ENCODE data around the gene SSBP3.

The SSBP3 gene

GRCh38 chr1:54335755-54336108 lies 70.5 kb downstream of the SSBP3 start:
- H3K27me3 Mint-ChIP-seq = no peaks in the 10 kb centered on the region
- no peak overlapping the region for H3K4me3 Mint-ChIP-seq
- peaks cover 13% of the 10 kb centered on the region for H3K36me3 Mint-ChIP-seq (ENCODE audit: low read depth)
- H3K27ac Mint-ChIP-seq = peak overlapping the region; percentile 31
- H3K4me1 Mint-ChIP-seq (ENCODE audit: low read depth) = peaks cover 61% of the 10 kb centered on the region
- no peak for DNase-seq
- H3K9me3 Mint-ChIP-seq = no peaks in the 10 kb centered on the region

- Mint-ChIP-seq H3K27me3 (no peaks in the 10 kb centered on the region), H3K4me1 (ENCODE audit: low read depth) (peaks cover 65% of the 10 kb centered on the region), H3K9me3 (no peaks in the 10 kb centered on the region), H3K4me3 (no peak overlapping the region), H3K27ac (peak overlapping the region; percentile 31), H3K36me3 (ENCODE audit: low read depth) (peaks cover 13% of the 10 kb centered on the region)
- no peak for DNase-seq
Observed at GRCh38 chr1:54335011-54335754, 71.0 kb downstream of the SSBP3 start.

- H3K9me3 Mint-ChIP-seq = no peaks in the 10 kb centered on the region
- H3K4me3 Mint-ChIP-seq = no peak overlapping the region
- peaks cover 11% of the 10 kb centered on the region for H3K36me3 Mint-ChIP-seq (ENCODE audit: low read depth)
- H3K4me1 Mint-ChIP-seq (ENCODE audit: low read depth) = peaks cover 64% of the 10 kb centered on the region
- H3K27me3 Mint-ChIP-seq = no peaks in the 10 kb centered on the region
- peak overlapping the region; percentile 47 for H3K27ac Mint-ChIP-seq
- DNase-seq = no peak
Observed at GRCh38 chr1:54332781-54333585, 73.2 kb downstream of the SSBP3 start.

- no peaks in the 10 kb centered on the region for H3K27me3 Mint-ChIP-seq
- no peaks in the 10 kb centered on the region for H3K9me3 Mint-ChIP-seq
- H3K36me3 Mint-ChIP-seq (ENCODE audit: low read depth) = peaks cover 9% of the 10 kb centered on the region
- no peak for DNase-seq
- H3K4me3 Mint-ChIP-seq = no peak overlapping the region
- H3K4me1 Mint-ChIP-seq (ENCODE audit: low read depth) = peaks cover 71% of the 10 kb centered on the region
- H3K27ac Mint-ChIP-seq = no peak overlapping the region
Observed at GRCh38 chr1:54331843-54332463, 74.2 kb downstream of the SSBP3 start.

GRCh38 chr1:54331091-54331772 lies 75.0 kb downstream of the SSBP3 start:
- Mint-ChIP-seq H3K27ac (peak overlapping the region; percentile 1), H3K4me1 (ENCODE audit: low read depth) (peaks cover 71% of the 10 kb centered on the region)
- DNase-seq = no peak

GRCh38 chr1:54329312-54330003 lies 76.7 kb downstream of the SSBP3 start:
- no peaks in the 10 kb centered on the region for H3K27me3 Mint-ChIP-seq
- H3K9me3 Mint-ChIP-seq = no peaks in the 10 kb centered on the region
- no peak overlapping the region for H3K27ac Mint-ChIP-seq
- H3K4me1 Mint-ChIP-seq (ENCODE audit: low read depth) = peaks cover 75% of the 10 kb centered on the region
- H3K36me3 Mint-ChIP-seq (ENCODE audit: low read depth) = no peaks in the 10 kb centered on the region
- DNase-seq = no peak
- H3K4me3 Mint-ChIP-seq = no peak overlapping the region

More at GRCh38 chr1:54331091-54331772, 75.0 kb downstream of the SSBP3 start:
- H3K36me3 Mint-ChIP-seq (ENCODE audit: low read depth) = peaks cover 6% of the 10 kb centered on the region
- H3K9me3 Mint-ChIP-seq = no peaks in the 10 kb centered on the region
- no peaks in the 10 kb centered on the region for H3K27me3 Mint-ChIP-seq
- H3K4me3 Mint-ChIP-seq = no peak overlapping the region

- Mint-ChIP-seq H3K9me3 (no peaks in the 10 kb centered on the region), H3K36me3 (ENCODE audit: low read depth) (no peaks in the 10 kb centered on the region), H3K27me3 (no peaks in the 10 kb centered on the region), H3K4me3 (no peak overlapping the region), H3K4me1 (ENCODE audit: low read depth) (peaks cover 78% of the 10 kb centered on the region), H3K27ac (peak overlapping the region; percentile 67)
- DNase-seq = no peak
Observed at GRCh38 chr1:54328066-54328636, 78.0 kb downstream of the SSBP3 start.

GRCh38 chr1:54327386-54328065 lies 78.7 kb downstream of the SSBP3 start:
- Mint-ChIP-seq H3K4me1 (ENCODE audit: low read depth) (peaks cover 77% of the 10 kb centered on the region), H3K36me3 (ENCODE audit: low read depth) (no peaks in the 10 kb centered on the region), H3K27ac (peak overlapping the region; percentile 26), H3K9me3 (no peaks in the 10 kb centered on the region), H3K4me3 (no peak overlapping the region), H3K27me3 (no peaks in the 10 kb centered on the region)
- DNase-seq = no peak

GRCh38 chr1:54326543-54327385 lies 79.4 kb downstream of the SSBP3 start:
- no peaks in the 10 kb centered on the region for H3K36me3 Mint-ChIP-seq (ENCODE audit: low read depth)
- H3K9me3 Mint-ChIP-seq = no peaks in the 10 kb centered on the region
- no peak for DNase-seq
- no peak overlapping the region for H3K4me3 Mint-ChIP-seq
- H3K27me3 Mint-ChIP-seq = no peaks in the 10 kb centered on the region
- H3K27ac Mint-ChIP-seq = peak overlapping the region; percentile 63
- peaks cover 79% of the 10 kb centered on the region for H3K4me1 Mint-ChIP-seq (ENCODE audit: low read depth)

- no peaks in the 10 kb centered on the region for H3K36me3 Mint-ChIP-seq (ENCODE audit: low read depth)
- peaks cover 76% of the 10 kb centered on the region for H3K4me1 Mint-ChIP-seq (ENCODE audit: low read depth)
- H3K4me3 Mint-ChIP-seq = no peak overlapping the region
- H3K27ac Mint-ChIP-seq = no peak overlapping the region
- no peak for DNase-seq
- no peaks in the 10 kb centered on the region for H3K27me3 Mint-ChIP-seq
- no peaks in the 10 kb centered on the region for H3K9me3 Mint-ChIP-seq
Observed at GRCh38 chr1:54325703-54326461, 80.3 kb downstream of the SSBP3 start.

GRCh38 chr1:54325284-54325683 lies 80.9 kb downstream of the SSBP3 start:
- no peak overlapping the region for H3K4me3 Mint-ChIP-seq
- no peak for DNase-seq
- no peak overlapping the region for H3K27ac Mint-ChIP-seq
- H3K4me1 Mint-ChIP-seq (ENCODE audit: low read depth) = peaks cover 77% of the 10 kb centered on the region
- H3K9me3 Mint-ChIP-seq = no peaks in the 10 kb centered on the region
- no peaks in the 10 kb centered on the region for H3K27me3 Mint-ChIP-seq
- H3K36me3 Mint-ChIP-seq (ENCODE audit: low read depth) = no peaks in the 10 kb centered on the region

All from activated T-cell treated with anti-CD3 and anti-CD28 coated beads, Interleukin-2, amount 50 U/mL, for 24 hours (primary cell).